Measurements from ENCODE around the gene COTL1.

Gene COTL1

DNA sequence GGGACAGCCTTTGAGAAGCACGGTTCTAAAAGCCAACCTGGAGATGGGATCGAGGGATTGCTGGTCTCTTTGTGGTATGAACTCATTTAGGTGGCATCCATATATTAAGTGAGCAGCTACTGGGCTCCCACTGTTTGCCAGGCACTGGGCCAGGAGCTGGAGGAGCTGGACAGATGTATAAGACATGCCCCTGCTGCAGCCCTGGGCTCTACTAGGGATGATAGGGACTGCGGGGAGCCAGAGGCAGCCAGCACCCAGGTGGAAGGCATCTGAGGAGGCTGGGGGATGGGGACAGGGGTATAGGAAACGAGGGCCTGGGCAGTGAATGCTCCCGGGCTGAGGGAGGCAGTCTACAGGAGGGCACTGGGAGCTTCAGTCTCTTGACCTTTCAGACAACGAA, 60.4 kb downstream of the COTL1 start:
- H3K27ac ChIP-seq (ENCODE audit: low read length): no peak overlapping the region
- no peak overlapping the region for H3K4me3 ChIP-seq (ENCODE audit: low read depth in 1 of 2, low read length in 2 of 2)

DNA sequence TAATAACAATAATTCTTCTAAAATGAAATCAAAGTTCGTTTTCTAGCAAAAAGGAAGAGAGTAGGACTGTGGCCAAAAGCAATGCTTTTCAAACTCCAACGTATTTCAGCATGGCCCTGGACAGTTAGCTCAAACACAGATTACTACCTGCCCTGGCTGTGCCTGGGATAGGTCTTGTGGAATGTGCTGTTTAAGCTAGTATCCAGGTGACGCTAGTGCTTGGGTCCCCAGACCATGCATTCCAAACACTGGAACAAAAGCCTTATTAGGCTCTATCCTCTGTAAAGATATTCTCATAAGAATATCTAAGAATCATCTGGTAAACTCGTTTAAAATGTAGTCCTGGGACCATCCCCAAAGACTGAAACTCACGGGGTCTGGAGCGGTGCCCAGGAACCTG, 60.8 kb downstream of the COTL1 start:
- Histone ChIP-seq H3K4me3 (ENCODE audit: low read depth in 1 of 2, low read length in 2 of 2) (no peak overlapping the region), H3K27me3 (ENCODE audit: low read depth, low read length) (no peaks in the 10 kb centered on the region), H3K27ac (ENCODE audit: low read length) (no peak overlapping the region), H3K4me1 (ENCODE audit: control insufficient read depth in 1 of 2, insufficient read depth in 2 of 2, low read length in 2 of 2) (no peaks in the 10 kb centered on the region), H3K9me3 (ENCODE audit: control insufficient read depth in 1 of 2, low read length in 2 of 2) (no peaks in the 10 kb centered on the region), H3K36me3 (ENCODE audit: control insufficient read depth in 1 of 2, insufficient read depth in 2 of 2, low read length in 2 of 2) (no peaks in the 10 kb centered on the region)

More for the DNA sequence above, 60.4 kb downstream of the COTL1 start:
- Histone ChIP-seq H3K27me3 (ENCODE audit: low read depth, low read length) (no peaks in the 10 kb centered on the region), H3K4me1 (ENCODE audit: control insufficient read depth in 1 of 2, insufficient read depth in 2 of 2, low read length in 2 of 2) (no peaks in the 10 kb centered on the region), H3K9me3 (ENCODE audit: control insufficient read depth in 1 of 2, low read length in 2 of 2) (no peaks in the 10 kb centered on the region), H3K36me3 (ENCODE audit: control insufficient read depth in 1 of 2, insufficient read depth in 2 of 2, low read length in 2 of 2) (no peaks in the 10 kb centered on the region)

DNA sequence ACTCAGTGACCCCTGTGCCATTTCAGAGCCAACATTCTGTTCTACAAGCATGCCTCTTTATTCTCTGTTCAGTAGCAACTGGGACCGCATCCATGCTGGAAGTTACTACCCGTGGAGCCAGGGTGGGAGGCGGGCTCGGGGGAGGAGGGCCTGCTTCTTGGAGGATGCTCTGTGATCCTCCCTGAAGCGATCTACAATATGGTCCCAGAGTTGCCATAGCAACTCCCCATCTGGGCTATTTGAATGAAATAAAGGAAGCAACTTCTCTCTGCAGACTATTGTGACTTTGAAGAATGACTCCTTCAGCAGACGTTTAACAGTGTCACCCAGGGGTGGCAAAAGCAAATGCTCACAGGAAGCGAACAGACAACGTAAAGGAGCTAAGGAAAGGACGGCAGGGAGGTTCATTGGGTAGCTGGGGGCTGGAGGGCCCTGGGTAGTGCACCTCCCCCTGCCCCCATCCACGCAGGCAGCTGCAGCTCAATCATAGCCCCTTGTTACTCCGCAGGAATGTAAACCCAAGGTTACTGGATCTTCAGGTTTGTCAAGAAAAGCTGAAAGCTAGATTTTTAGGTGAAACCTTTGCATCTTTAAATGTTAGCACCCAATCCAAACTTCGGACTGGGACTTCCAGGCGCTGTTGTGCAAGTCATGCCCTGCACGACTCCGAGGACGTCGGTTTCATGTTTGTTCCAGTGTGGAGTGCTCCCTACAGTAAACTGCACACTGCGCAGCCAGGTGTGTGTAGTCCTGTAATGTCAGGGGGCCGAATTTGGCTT, 62.3 kb downstream of the COTL1 start:
- Histone ChIP-seq H3K27ac (ENCODE audit: low read length) (no peak overlapping the region), H3K4me1 (ENCODE audit: control insufficient read depth in 1 of 2, insufficient read depth in 2 of 2, low read length in 2 of 2) (no peaks in the 10 kb centered on the region), H3K27me3 (ENCODE audit: low read depth, low read length) (no peaks in the 10 kb centered on the region)

DNA sequence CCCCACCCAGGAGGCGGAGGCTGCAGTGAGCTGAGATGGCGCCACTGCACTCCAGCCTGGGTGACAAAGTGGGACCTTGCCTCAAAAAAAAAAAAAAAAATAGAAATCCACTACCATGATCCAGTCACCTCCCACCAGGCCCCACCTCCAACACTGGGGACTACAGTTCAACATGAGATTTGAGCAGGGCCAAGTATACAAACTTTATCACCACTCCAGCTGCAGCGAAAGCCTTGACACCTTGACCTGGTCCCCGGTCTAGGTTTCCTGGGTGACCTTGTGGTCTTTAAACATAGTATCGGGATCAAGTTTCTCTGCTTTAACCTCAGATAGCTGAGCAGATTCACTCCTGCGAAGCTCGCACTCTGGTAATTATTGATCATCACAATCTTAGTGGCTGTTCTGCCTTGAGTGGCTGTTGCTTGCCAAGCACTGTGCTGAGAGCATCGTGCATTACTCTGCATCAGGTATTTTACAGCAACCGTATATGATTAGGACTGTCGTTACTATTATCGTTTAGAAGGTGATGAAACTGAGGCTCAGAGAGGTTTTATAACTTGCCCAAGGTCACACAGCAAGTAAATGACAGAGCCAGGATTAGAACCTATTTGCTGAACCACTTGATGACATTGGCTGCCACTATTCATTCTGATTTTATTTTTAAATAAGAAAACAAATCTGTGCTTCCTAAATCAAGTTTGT, 63.1 kb downstream of the COTL1 start:
- H3K4me3 ChIP-seq (ENCODE audit: low read depth in 1 of 2, low read length in 2 of 2): no peak overlapping the region
- H3K4me1 ChIP-seq (ENCODE audit: control insufficient read depth in 1 of 2, insufficient read depth in 2 of 2, low read length in 2 of 2): no peaks in the 10 kb centered on the region
- H3K27me3 ChIP-seq (ENCODE audit: low read depth, low read length): no peaks in the 10 kb centered on the region
- H3K36me3 ChIP-seq (ENCODE audit: control insufficient read depth in 1 of 2, insufficient read depth in 2 of 2, low read length in 2 of 2): no peaks in the 10 kb centered on the region
- H3K27ac ChIP-seq (ENCODE audit: low read length): no peak overlapping the region
- H3K9me3 ChIP-seq (ENCODE audit: control insufficient read depth in 1 of 2, low read length in 2 of 2): no peaks in the 10 kb centered on the region

More for the DNA sequence above, 62.3 kb downstream of the COTL1 start:
- no peaks in the 10 kb centered on the region for H3K36me3 ChIP-seq (ENCODE audit: control insufficient read depth in 1 of 2, insufficient read depth in 2 of 2, low read length in 2 of 2)
- no peaks in the 10 kb centered on the region for H3K9me3 ChIP-seq (ENCODE audit: control insufficient read depth in 1 of 2, low read length in 2 of 2)
- H3K4me3 ChIP-seq (ENCODE audit: low read depth in 1 of 2, low read length in 2 of 2): no peak overlapping the region

DNA sequence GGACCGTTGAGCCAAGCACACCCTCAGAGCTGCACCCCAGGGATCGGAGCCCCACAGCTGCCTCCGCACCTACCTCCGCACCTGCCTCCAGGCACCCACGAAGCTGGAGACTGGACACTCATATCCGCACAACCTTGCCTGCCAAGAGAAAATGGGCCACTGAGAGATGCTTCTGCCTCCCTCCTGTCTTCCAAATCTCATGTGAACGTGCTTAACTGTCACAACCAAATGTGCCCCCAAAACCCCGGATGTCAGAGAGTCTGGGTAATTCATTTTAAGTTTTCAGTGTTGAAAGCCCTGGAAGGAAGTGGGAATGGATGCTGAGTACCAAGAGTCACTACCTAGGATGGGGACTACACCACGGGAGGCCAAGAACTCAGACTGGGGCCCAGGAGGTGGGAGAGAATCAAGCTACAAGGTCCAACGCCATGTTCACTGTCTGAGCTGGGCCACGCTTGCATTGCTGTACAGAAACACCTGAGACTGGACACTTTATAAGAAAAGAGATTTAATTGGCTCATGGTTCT, 63.9 kb downstream of the COTL1 start:
- no peaks in the 10 kb centered on the region for H3K4me1 ChIP-seq (ENCODE audit: control insufficient read depth in 1 of 2, insufficient read depth in 2 of 2, low read length in 2 of 2)
- H3K27me3 ChIP-seq (ENCODE audit: low read depth, low read length): no peaks in the 10 kb centered on the region
- H3K27ac ChIP-seq (ENCODE audit: low read length): no peak overlapping the region
- H3K4me3 ChIP-seq (ENCODE audit: low read depth in 1 of 2, low read length in 2 of 2): no peak overlapping the region
- H3K36me3 ChIP-seq (ENCODE audit: control insufficient read depth in 1 of 2, insufficient read depth in 2 of 2, low read length in 2 of 2): no peaks in the 10 kb centered on the region
- no peaks in the 10 kb centered on the region for H3K9me3 ChIP-seq (ENCODE audit: control insufficient read depth in 1 of 2, low read length in 2 of 2)

DNA sequence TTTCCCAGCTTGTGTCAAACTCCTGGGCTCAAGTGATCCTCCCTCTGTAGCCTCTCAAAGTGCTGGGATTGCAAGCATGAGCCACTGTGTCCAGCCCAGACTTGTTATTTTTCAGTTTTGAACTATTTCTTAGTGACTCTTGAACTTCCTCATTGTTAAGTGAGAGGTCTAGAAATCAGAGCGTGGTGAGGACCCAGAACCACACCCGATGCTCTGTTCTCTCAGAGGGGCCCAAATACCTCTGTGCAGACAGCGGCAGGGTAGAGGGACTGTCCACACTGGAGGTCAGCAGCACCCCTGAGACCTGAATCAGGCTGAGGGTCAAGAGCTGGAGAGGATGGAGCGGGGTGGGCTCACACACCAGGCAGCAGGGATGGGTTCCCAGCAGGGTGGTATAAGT, 65.7 kb downstream of the COTL1 start:
- H3K9me3 ChIP-seq (ENCODE audit: control insufficient read depth in 1 of 2, low read length in 2 of 2): no peaks in the 10 kb centered on the region
- no peaks in the 10 kb centered on the region for H3K4me1 ChIP-seq (ENCODE audit: control insufficient read depth in 1 of 2, insufficient read depth in 2 of 2, low read length in 2 of 2)
- H3K36me3 ChIP-seq (ENCODE audit: control insufficient read depth in 1 of 2, insufficient read depth in 2 of 2, low read length in 2 of 2): no peaks in the 10 kb centered on the region
- H3K27me3 ChIP-seq (ENCODE audit: low read depth, low read length): no peaks in the 10 kb centered on the region
- no peak overlapping the region for H3K27ac ChIP-seq (ENCODE audit: low read length)
- H3K4me3 ChIP-seq (ENCODE audit: low read depth in 1 of 2, low read length in 2 of 2): no peak overlapping the region

DNA sequence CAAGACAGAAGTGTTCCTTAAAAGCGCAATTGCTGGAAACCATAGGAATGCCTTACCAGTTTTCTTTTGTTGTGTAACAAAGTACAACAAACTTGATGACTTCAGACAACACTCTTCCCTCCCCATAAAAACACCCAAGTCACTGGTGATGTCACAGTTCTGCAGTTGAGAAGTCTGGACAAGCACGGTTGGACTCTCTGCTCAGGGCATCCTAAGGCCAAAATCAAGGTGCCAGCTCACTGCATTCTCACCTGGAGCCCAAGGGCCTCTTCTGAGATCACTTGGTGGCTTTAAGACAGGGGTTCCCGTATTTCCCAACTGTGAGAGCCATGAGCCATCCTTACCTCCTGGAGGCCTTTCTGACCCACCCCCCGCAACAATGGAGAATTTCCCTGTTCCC, 67.8 kb downstream of the COTL1 start:
- H3K36me3 ChIP-seq (ENCODE audit: control insufficient read depth in 1 of 2, insufficient read depth in 2 of 2, low read length in 2 of 2): no peaks in the 10 kb centered on the region
- H3K9me3 ChIP-seq (ENCODE audit: control insufficient read depth in 1 of 2, low read length in 2 of 2): no peaks in the 10 kb centered on the region
- no peaks in the 10 kb centered on the region for H3K4me1 ChIP-seq (ENCODE audit: control insufficient read depth in 1 of 2, insufficient read depth in 2 of 2, low read length in 2 of 2)
- H3K27me3 ChIP-seq (ENCODE audit: low read depth, low read length): no peaks in the 10 kb centered on the region
- no peak overlapping the region for H3K4me3 ChIP-seq (ENCODE audit: low read depth in 1 of 2, low read length in 2 of 2)
- no peak overlapping the region for H3K27ac ChIP-seq (ENCODE audit: low read length)

DNA sequence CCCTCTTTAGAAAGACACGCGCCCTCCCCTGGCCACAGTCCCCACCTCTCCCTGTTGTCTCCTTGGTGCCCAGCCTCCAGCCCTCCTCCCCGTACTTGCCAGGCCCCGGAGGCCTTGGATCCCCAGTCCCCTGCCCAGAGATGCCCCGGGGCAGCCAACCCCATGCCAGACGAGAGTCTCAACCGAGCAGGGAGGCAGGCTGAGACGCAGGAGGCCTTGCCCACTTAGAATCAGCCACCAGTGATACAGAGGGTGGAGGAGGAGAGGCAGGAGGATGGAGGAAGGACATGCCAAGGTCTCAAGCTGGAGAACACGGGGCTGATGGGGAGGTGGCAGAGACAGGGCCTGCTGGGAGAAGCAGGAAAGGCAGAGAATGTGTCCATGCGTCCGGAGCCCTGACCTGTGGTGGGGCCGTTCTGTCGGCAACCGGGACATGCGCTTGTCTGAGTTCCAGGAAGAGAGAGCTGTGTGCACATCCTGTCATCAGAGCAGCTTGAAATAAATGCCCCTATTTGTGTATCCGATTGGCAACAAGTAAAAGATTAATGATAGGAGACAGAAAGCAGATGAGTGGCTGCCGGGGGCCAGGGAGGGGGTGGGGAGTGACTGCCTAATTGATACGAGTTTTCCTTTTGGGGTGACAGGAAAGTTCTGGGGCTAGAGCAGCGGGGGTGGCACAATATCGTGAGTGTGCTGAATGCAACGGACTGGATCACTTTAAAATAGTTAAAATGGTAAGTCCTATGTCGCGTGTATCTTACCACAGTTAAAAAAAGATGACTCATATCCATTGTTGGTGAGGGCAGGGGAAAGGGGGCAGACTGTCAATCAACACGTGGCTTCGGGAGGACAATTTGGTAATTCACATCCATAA, 68.7 kb downstream of the COTL1 start:
- H3K27ac ChIP-seq (ENCODE audit: low read length): no peak overlapping the region

DNA sequence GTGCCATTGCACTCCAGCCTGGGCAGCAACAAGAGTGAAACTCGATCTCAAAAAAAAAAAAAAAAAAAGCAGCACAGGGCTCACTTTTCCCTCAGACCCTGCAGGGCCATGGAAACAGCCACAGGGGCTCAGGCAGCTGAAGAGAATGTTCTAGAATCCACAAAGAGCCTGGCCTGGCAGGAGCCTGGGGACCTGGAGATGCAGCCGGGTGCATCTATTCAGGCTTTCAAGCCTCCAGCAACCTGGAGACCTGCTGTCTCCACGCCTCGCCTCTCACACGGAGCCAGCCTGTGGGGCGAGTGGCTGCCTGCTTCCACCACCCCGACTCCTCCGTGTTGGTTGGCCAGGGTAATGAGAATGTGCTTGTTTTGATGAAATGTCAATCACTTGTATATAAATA, 69.4 kb downstream of the COTL1 start:
- Histone ChIP-seq H3K27ac (ENCODE audit: low read length) (no peak overlapping the region), H3K4me1 (ENCODE audit: control insufficient read depth in 1 of 2, insufficient read depth in 2 of 2, low read length in 2 of 2) (no peaks in the 10 kb centered on the region), H3K9me3 (ENCODE audit: control insufficient read depth in 1 of 2, low read length in 2 of 2) (no peaks in the 10 kb centered on the region), H3K27me3 (ENCODE audit: low read depth, low read length) (no peaks in the 10 kb centered on the region), H3K36me3 (ENCODE audit: control insufficient read depth in 1 of 2, insufficient read depth in 2 of 2, low read length in 2 of 2) (no peaks in the 10 kb centered on the region), H3K4me3 (ENCODE audit: low read depth in 1 of 2, low read length in 2 of 2) (no peak overlapping the region)

More for the DNA sequence above, 68.7 kb downstream of the COTL1 start:
- no peaks in the 10 kb centered on the region for H3K36me3 ChIP-seq (ENCODE audit: control insufficient read depth in 1 of 2, insufficient read depth in 2 of 2, low read length in 2 of 2)
- no peak overlapping the region for H3K4me3 ChIP-seq (ENCODE audit: low read depth in 1 of 2, low read length in 2 of 2)
- no peaks in the 10 kb centered on the region for H3K9me3 ChIP-seq (ENCODE audit: control insufficient read depth in 1 of 2, low read length in 2 of 2)
- H3K27me3 ChIP-seq (ENCODE audit: low read depth, low read length): no peaks in the 10 kb centered on the region
- no peaks in the 10 kb centered on the region for H3K4me1 ChIP-seq (ENCODE audit: control insufficient read depth in 1 of 2, insufficient read depth in 2 of 2, low read length in 2 of 2)

DNA sequence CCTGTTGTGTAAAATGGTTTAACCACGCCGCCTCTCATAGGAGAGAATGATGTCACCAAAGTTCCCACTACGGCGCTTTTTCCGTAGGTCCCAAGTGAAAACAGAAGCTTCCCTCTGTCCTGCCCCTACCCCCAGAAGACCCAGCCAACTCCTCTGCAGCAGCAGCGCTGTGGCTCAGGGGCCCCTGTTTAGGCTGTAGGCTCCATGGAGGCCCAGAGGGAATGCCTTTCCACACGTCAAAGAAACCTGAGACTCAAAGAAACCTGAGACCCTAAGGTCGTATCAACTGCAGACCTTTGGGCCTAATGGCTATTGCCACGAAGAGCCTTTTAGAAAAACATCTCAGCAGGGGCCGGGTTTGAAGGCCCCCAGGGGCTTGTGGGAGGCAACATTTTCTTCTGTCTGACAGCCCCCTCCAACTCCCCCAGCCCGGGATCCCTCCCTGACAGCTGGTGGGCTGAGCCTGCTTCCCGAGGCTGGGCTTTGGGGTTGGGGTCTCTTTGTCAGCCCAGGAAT, 70.3 kb downstream of the COTL1 start:
- Histone ChIP-seq H3K27me3 (ENCODE audit: low read depth, low read length) (no peaks in the 10 kb centered on the region), H3K9me3 (ENCODE audit: control insufficient read depth in 1 of 2, low read length in 2 of 2) (no peaks in the 10 kb centered on the region), H3K27ac (ENCODE audit: low read length) (no peak overlapping the region), H3K36me3 (ENCODE audit: control insufficient read depth in 1 of 2, insufficient read depth in 2 of 2, low read length in 2 of 2) (no peaks in the 10 kb centered on the region), H3K4me3 (ENCODE audit: low read depth in 1 of 2, low read length in 2 of 2) (no peak overlapping the region), H3K4me1 (ENCODE audit: control insufficient read depth in 1 of 2, insufficient read depth in 2 of 2, low read length in 2 of 2) (no peaks in the 10 kb centered on the region)
